22Rv1 (cell line): ENCODE data around the gene LCN12.
"Not testable (repeated sequence)": the region's sequence is repeated elsewhere in the genome, so short reads cannot be mapped to it uniquely, and the experiment has no call there.

Experiments used
- H3K27ac ChIP-seq: fragments of 450-650 bp; 2 replicates; pipeline ENCODE4 v1.5.1; 2017
- CTCF ChIP-seq: fragments of 450-650 bp; IDR thresholded peaks from 2 replicates; pipeline ENCODE4 v1.5.1; 2017; ENCODE audit warnings: mild to moderate bottlenecking

Gene LCN12

GRCh38 chr9:137004285-137004684 lies 52.2 kb downstream of the LCN12 start:
- H3K27ac ChIP-seq: not testable (repeated sequence)
- TF ChIP-seq CTCF: peak; percentile 77
